T-helper 22 cell (primary cell): ENCODE measurements around the gene RPS15A.

Experiments used
- DNase-seq: peaks from one replicate; pipeline ENCODE4 v3.0.0-alpha.2; 2020; ENCODE audit warnings: low read depth

Gene RPS15A

DNA sequence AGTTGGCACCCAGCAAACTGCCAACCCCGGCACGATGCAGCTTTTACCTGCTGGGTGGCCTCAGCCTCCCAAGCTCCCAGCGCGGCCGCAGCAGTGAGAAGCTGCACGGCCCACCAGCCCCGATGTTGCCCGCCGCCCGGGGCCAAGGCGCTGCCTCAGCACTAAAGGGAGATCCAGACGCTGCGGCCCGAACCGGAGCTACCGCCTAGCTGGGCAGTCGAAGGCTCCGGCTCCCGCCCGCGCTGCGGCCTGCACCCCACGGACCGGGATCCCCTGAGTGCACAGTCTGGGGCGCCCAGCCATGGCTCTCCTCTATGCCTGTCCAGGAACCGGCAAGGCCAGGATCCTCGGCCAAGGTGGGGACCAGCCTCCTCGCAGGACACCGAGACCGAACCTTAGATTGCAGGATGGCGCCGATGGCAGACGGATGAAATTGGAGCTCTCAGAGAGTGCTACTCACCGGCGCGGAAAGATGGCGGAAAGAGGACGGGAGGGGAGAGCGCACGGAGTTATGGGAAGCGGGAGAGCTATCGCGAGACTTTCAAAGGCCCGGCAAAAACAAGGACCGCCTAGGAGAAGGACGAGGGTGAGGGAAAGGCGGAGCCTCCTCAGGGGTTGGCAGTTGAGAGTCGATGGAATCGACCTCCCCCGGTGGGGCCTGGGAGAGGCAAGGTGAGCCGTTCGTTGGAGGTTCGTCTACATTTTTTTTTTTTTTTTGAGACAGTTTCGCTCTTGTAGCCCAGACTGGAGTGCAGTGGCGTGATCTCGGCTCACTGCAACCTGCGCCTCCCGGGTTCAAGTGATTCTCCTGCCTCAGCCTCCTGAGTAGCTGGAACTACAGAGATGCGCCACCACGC, at the start of gene RPS15A:
Gene RPS15A (minus strand): TSS at position 485 of the 857 bp plus-strand sequence. CDS start 1,221 bp downstream, outside the sequence.
- peak; percentile 91 for DNase-seq

- no peak for DNase-seq
Measured at GRCh38 chr16:18839555-18839954, 49.4 kb upstream of the RPS15A start.

DNA sequence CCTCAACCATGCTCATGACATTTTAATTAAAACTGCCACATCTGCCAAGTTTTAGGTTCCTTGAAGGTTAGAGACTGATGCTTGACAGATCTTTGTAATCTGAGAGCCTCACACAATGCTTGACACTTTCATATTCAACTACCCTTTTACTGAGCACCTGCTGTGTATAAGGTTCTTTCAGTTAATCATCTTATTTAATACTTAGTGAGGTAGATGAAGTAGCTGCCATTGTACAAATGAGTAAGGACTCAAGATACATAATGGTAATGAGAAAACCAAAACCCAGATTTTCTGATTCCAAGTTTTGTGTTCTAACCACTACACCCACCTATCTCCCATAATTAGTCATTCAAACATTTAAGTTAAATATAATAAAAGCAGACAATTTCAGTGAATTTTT, 46.6 kb upstream of the RPS15A start:
- DNase-seq, result no peak

DNA sequence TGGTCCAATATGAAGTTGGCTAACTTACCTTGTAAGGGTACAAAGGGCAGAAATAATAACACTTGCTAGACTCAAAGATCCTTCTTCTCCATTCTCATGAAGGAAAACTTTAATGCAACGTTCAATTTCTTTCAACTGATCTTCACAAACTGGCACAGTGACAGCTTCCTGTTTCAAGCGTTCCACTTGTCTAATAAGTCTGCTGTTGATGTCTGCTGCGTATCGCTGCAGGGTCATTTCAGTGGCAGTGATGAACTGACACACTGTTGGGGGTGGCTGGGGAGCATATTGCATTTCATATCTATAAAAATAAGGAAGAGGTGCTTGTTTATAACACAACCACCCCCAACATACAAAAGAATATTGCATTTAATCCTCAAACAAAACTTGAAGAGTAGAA, 44.7 kb upstream of the RPS15A start:
- DNase-seq, result no peak

DNA sequence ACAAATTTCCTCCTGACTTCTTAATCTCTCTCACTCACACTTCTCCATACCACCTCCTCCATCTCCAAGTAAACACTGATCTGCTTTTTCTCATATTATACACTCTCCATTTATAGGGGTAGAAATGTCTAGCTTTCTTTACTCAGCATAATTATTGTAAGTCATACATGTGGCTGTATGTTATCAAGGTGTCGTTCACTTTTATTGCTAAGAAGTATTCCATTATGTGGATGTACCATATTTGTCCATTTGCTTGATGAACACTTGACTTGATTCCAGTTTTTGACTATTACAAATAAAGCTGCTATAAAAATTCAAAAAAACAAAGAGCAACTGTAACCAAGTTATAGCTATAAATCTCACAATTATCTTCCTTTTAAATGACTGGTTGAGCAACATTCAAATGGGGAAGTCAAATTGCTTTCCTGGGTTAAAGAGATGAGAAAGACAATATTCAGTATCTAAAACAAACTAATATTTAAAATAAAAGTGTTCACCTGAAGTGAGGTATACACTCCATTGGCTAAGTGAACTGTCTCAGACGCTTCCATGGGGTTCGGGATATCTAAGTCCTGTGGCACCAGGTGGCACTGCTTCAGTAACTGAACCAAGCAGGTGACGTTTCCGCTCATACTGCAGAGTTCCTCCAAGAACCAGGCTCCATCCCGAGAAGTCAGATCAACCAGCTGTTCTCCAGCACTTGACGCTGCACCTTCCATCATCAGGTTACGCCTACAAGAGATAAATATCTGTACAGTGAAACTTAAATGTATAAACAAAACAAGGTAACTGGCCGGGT, 43.8 kb upstream of the RPS15A start:
- no peak for DNase-seq

GRCh38 chr16:18832613-18833012, 42.5 kb upstream of the RPS15A start:
- no peak for DNase-seq

GRCh38 chr16:18832006-18832405, 41.9 kb upstream of the RPS15A start:
- no peak for DNase-seq

- DNase-seq, result no peak
Measured at GRCh38 chr16:18829251-18829650, 39.1 kb upstream of the RPS15A start.

DNA sequence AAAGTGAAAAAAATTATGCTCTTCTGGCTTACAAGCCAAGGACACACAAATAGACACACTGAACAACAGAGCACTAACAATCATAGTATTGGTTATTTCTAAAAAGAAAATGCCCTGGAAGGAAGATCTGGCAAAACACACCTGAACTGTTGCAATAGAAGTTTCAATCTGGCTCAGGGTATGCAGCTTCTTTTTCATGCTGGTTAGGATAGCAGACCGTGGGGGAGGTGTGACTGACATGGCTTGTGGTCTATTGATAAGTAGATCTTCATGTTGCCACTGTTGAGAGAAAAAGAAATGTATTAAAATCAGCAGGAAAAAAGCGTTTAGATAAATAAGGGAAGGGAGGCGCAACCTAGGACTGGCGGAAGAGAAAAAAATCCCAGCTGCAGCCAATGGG, 37.8 kb upstream of the RPS15A start:
- DNase-seq, result no peak

GRCh38 chr16:18816286-18816685, 26.2 kb upstream of the RPS15A start:
- DNase-seq, result no peak

- DNase-seq, result no peak
Measured at GRCh38 chr16:18811925-18812324, 21.8 kb upstream of the RPS15A start.

DNA sequence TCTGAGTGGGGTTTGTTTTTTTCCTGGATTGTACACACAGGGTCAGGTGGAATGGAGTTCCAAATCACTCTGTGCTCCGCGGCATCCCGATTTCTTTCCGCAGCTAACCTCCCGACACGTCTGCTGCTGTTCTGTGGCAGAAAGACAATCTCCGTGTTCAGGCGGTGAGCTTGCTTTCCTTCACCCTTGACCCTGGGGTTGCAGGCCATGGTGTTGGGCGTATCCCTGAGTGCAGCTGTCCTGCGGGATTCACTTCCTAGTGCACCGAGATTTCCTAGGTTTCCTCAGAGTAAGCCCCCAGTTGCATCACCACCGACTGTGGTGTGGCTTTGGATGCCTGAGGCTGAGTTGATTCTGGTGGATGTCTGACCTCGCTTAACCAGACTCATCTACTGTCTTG, 19.0 kb upstream of the RPS15A start:
- DNase-seq, result no peak

- no peak for DNase-seq
Measured at GRCh38 chr16:18805257-18805773, 15.2 kb upstream of the RPS15A start.

GRCh38 chr16:18804540-18804939, 14.4 kb upstream of the RPS15A start:
- no peak for DNase-seq

DNA sequence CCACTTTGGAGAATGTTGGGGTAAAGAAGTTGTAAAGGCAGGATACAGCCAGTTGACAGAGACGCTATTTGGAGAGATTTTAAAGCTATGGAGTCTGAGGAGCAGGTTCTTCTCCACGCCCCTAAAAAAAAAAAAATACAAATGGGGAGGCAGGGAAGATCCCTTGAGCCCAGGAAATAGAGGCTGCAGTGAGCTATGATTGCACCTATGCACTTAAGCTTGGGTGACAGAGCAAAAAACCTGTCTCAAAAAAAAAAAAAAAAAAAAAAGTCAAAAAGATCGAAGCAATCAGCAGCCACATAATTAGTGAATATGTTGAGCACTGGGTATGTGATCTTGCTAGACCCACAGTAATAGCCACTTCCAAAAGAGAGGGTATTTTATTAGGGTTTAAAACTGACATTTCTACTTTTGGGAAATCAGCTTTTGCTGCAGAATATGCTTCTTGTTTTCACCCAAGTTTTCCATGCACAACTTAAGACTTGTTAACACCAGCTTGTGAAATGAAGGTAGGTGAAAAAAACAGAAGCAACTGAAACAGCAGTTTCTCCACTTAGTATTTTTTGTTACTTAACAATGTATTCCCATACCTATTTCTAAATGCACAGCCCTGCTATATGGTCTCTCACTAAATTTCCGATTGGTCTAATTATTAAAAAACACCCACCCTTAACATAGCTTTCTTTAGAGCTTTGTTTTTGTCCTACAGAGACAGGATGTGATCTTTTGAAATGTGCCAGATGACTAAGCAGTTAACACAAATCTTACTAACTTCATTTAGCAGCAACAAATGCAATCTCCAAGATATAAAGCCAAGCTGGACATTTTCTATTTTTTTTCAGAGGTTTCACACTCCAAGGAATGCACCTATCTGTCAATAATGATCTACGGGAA, 13.7 kb upstream of the RPS15A start:
- no peak for DNase-seq

DNA sequence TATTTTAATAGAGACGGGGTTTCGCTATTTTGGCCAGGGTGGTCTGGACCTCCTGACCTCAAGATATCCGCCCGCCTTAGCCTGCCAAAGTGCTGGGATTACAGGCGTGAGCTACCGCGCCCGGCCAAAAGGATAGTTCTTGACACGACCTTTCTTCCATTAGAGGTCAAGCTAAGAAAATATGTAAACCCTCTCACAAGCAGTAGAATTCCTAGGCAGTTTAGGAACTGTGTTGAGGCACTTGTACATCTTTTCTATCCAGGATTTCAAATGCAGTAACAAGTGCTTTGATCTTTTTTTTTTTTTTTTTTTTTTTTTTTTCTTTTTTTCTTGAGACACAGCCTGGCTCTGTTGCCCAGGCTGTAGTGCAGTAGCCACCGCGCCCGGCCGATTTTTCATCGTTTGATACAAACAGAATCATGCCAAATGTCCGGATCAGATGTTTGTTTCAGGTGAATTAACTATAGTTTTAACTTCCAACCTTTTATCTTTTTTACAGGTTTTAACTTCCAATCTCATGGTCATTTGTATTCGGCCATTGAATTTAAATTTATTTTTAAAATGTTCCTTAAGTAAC, 12.7 kb upstream of the RPS15A start:
- no peak for DNase-seq

DNA sequence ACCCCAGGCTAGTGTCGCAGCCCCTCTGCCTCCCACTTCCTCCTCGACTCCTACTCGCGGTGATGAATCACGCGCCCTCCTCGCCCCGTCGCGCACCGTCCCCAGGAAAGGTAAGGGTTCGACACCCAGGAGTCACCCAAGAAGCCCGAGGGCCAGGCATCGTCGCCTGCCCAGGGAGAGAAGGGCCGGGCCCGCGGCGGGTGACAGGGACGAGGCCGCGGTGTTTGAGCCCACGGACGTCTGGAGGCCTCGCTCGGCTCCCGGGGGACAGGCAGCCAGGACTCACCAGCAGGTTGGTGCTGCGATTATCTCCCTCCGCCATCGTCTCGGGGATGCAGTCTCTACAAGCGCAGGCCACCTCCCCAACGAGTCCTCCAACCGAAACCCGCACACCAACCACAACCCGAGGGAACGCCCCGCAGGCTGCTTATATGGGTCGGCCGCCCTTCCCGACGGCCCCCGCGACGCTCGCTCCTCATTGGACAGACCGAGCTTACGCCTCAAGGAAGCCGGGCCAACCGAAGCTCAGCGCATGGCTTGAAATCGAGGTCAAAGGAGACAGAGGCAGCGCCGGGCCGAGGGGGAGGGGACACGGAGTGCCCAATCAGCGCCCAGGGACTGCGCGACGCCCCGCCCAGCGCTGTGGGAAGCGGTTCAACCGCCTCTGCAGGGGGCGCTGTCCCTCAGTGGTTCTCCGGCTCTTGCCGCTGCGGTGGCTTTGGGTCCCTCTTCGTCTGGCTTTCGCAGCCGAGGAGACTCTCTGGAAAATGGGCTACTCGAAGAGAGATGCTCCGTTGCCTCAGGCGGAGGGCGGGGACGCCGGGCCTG, 11.2 kb upstream of the RPS15A start, which contains the start of gene ARL6IP1:
Gene ARL6IP1 (minus strand): TSS at position 405 of the 828 bp plus-strand sequence. CDS start 83 bp downstream, at position 322.
- DNase-seq, result peak; percentile 99

GRCh38 chr16:18800775-18801144, 10.6 kb upstream of the RPS15A start:
- DNase-seq, result no peak

- DNase-seq, result no peak
Measured at GRCh38 chr16:18800293-18800692, 10.2 kb upstream of the RPS15A start.

GRCh38 chr16:18799500-18799899, 9.4 kb upstream of the RPS15A start:
- DNase-seq, result no peak

GRCh38 chr16:18797746-18798145, 7.6 kb upstream of the RPS15A start:
- DNase-seq, result no peak
